Omental fat pad (tissue), 4 donors: ENCODE data around the gene LTB4R. TPM values are rescaled to one million over a fixed set of nuclear protein-coding genes. Genes with fewer than 3 reads are reported as not detected.
A peak's percentile ranks its signal among the peaks of the same experiment; 100 is the strongest.

Experiments
- ATAC-seq: fragments of 150-250 bp; one replicate; pipeline ENCODE4 v1.9.1; 2016; ENCODE audit warnings: mild to moderate bottlenecking, moderate library complexity; ENCODE audit not compliant: low FRiP score
- DNase-seq: peaks from one replicate; pipeline ENCODE4 v3.0.0-alpha.2; 2019; ENCODE audit warnings: low spot score
- total RNA-seq, 4 donors: library from RNA; depleted of rRNA; stranded (reverse); fragments of >200 nt; gene quantifications; one replicate each; pipeline ENCODE4 v1.1.0, GENCODE V29; 2016
- TF ChIP-seq, protein P1 (sequence below), 3 donors: fragments of 450-650 bp; IDR thresholded peaks; one replicate each; pipeline ENCODE4 v1.5.1; 2016 to 2017; ENCODE audit warnings: antibody characterized with exemption in 3 of 3, mild to moderate bottlenecking in 3 of 3, moderate library complexity in 2 of 3

Gene LTB4R
- total RNA-seq, 4 donors from 2014 or later, result 5.0 to 16.7 (median 12.6) TPM

DNA sequence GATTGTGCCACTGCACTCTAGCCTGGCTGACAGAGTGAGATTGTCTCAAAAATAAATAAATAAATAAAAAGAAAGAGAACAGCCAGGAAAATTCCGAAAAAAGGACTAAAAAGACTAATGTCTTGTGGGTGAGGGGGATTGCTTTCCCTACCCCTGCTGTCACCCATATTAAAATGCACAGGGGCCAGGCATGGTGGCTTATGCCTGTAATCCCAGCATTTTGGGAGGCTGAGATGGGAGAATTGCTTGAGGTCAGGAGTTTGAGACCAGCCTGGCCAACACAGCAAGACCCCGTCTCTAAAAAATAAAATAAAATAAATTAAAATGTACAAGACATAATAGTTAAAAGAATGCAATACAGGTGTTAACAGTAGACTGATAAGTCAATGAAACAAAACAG, 17.8 kb upstream of the LTB4R start:
- DNase-seq, result no peak
- ATAC-seq, result no peak

DNA sequence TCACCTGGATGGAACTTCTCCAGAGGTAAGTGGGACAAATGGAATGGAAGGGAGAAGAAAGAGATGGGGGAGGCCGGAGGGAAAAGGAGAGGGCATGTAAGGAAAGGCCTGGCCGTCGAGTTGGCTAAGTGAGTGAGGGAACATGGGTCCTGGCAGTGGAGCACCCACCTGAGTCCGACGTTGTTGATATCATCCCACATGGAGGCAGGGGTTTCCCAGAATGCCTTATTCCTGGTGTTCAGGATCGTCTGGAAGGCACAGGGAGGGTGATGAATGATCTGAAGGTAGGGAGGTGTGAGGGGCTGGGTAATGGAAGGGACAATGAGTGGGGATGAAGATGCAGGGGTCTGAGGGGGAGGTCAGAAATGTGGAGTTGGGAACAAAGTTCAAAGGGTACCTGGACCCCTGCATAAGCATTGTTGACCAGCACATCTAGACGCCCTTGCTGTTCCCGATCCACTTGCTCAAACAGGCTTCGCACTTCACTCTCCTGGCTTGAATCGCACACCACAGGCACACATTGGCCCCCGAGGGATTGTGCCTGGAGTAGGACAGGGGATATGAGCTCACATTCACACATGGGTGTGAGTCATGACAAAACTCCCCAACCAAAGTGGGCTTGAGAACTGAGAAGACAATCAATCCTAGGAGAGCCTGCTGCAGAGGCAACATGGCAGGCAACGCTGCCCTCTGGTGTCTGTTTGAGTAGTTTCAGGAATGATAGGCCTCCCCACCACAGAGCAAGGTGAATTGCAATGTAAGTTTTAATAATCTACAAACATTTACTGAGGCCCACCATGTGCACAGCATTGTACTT, 14.8 kb upstream of the LTB4R start:
- peak; percentile 80 for ATAC-seq
- peak; percentile 59 for DNase-seq
- TF ChIP-seq, protein P1, sequence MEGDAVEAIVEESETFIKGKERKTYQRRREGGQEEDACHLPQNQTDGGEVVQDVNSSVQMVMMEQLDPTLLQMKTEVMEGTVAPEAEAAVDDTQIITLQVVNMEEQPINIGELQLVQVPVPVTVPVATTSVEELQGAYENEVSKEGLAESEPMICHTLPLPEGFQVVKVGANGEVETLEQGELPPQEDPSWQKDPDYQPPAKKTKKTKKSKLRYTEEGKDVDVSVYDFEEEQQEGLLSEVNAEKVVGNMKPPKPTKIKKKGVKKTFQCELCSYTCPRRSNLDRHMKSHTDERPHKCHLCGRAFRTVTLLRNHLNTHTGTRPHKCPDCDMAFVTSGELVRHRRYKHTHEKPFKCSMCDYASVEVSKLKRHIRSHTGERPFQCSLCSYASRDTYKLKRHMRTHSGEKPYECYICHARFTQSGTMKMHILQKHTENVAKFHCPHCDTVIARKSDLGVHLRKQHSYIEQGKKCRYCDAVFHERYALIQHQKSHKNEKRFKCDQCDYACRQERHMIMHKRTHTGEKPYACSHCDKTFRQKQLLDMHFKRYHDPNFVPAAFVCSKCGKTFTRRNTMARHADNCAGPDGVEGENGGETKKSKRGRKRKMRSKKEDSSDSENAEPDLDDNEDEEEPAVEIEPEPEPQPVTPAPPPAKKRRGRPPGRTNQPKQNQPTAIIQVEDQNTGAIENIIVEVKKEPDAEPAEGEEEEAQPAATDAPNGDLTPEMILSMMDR (IDR thresholded peaks at IDR 0.05), result peak in 1 of 3 donors; percentile 29

More for the DNA sequence above, 17.8 kb upstream of the LTB4R start:
- TF ChIP-seq, protein P1 (IDR thresholded peaks at IDR 0.05), result no peak

DNA sequence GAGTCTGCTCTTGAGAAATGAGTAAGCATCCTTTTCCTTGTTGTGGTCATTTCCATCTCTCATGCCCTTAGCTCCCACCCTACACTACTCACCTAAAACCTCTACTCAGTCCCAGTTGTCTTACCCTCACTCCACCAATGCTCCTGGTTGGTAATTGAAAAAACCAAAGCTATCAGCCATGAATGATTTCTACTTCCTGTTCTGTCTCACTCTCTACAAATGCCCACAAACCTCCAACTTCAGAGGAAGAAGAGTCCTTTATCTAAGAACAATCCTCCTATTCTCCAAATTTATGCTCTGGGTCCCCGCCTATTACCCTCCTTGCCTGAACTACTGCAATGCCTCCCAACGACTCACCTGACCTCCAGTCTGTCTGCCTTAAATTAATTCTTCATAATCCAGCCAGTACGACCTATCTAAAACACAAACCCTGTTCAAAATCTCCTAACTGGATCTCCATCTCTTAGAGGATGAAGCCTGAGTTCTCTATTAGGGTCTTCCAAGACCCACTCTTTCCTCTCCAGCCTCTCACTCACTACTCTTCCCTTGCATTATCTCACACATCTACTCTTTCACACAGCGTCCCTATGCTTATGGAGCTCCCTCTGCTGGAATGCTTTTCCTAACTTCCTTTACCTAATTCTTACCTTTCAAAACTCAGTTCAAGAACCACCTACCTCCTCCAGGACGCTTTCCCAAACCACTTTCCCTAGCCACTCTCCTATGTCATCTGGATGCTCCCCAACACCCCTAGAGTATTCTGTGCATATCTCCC, 13.9 kb upstream of the LTB4R start:
- no peak for DNase-seq
- no peak for ATAC-seq
- TF ChIP-seq, protein P1 (IDR thresholded peaks at IDR 0.05), result no peak

DNA sequence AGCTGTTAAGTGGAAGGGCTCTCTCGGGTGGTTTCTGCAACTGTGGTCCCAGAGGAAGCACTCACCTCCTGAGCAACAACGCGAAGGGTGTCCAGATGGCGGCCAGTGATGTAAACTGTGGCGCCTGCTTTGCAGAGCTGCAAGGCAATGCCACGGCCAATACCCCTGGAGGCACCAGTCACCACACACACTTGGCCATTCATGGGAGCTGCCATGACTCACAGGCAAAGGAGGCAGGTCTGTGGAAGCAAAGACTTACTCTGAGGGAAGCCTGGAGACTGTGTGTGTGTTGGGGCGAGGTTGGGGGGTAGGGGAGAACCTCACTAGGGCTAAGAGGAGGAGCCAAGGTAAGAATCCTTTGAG, 12.4 kb upstream of the LTB4R start:
- TF ChIP-seq, protein P1 (IDR thresholded peaks at IDR 0.05), result no peak
- DNase-seq (no peak), ATAC-seq (peak; percentile 14)

DNA sequence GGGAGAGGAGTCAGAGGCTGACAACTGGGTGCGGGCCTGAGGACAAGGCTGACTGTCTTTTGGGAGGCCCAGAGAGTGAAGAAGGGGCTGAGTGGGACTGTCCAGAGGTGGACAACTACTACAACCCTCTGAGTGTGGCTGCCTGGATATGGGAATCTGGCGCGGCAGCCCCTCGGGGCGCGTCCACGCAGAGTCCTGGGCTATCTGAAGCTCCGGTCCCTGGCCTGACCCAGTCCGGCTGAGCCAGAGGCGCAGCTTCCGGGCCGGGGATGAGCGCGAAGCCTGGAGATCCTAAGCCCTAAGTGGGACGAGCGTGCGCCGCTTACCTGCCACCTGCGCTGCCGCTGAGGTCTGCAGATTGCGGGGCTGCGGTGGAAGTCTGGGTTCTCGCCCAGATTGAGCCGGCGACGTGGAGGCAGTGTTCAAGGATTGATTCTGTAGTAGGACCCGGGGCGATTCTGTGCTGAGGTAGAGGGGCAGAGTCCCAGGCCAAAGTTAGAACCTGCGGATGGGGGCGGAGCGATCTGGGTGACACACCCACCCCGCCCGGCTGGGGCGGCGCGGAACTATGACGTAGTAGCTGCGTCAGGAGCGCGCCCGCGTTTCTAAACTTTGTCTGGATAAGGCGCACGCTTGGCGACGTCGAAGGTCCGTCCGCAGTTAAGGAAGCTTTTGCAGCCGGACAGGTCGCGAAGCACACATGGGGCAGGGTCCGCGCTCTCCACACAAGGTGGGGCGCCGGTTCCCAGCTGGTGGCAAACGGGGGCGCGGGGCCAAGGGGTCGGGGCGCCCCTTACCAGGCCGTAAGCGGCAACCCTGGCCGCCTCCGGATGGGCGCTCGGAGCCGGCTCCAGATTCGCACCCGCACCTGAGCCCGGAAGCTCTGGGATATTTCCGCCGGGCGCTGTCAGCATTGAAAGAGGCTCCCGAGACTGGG, 11.8 kb upstream of the LTB4R start, which contains the start of the genes DHRS1 and NOP9:
DHRS1 (minus strand) TSS at position 526 of the 937 bp plus-strand sequence. CDS start 674 bp downstream, outside the sequence.
NOP9 (plus strand) TSS at position 596 of the 937 bp plus-strand sequence; CDS start at position 701, 105 bp downstream.
- ATAC-seq (peak; percentile 78), DNase-seq (peak; percentile 86)
- TF ChIP-seq, protein P1 (IDR thresholded peaks at IDR 0.05), result no peak

DNA sequence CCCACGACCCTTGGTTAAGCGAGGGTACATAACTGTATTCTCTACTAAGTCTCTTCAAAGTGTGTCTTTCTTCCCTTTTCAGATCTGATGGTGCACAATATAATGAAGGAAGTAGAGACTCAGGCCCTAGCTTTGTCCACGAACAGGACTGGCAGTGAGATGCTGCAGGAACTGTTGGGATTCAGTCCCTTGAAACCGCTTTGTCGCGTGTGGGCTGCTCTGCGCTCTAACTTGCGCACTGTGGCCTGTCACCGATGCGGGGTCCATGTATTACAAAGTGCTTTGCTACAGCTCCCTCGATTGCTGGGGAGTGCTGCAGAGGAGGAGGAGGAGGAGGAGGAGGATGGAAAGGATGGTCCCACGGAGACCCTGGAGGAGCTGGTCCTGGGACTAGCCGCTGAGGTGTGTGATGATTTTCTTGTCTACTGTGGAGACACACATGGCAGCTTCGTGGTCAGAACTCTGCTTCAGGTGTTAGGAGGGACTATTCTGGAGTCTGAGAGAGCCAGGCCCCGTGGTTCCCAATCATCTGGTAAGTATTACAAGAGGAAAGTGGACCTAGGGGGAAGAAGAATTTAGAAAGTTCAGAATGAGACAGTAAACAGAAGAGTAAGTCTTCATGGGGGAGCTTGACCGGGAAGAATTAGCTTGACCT, 10.8 kb upstream of the LTB4R start:
- TF ChIP-seq, protein P1 (IDR thresholded peaks at IDR 0.05), result no peak
- ATAC-seq, result no peak
- no peak for DNase-seq
